Liver (tissue), 9 donors: ENCODE data around the gene ZNF274. TPM values are rescaled to one million over a fixed set of nuclear protein-coding genes. Genes with fewer than 3 reads are reported as not detected.
A peak's percentile ranks its signal among the peaks of the same experiment; 100 is the strongest.

Source experiments
- DNase-seq: peaks from one replicate; pipeline ENCODE4 v3.0.0-alpha.2; 2017; ENCODE audit warnings: low spot score
- H3K27ac ChIP-seq, 2 donors: one replicate each; pipeline ENCODE4 v1.7.0; 2013; ENCODE audit warnings: inconsistent platforms in 2 of 2, low read length in 2 of 2, control low read depth in 1 of 2, low read depth in 1 of 2, mild to moderate bottlenecking in 1 of 2
- H3K27me3 ChIP-seq, 4 donors: one replicate each; pipeline versions ENCODE4 v1.6.1 to v1.7.0; 2013; ENCODE audit warnings: low read length in 3 of 4, inconsistent platforms in 1 of 4, mild to moderate bottlenecking in 1 of 4, moderate library complexity in 1 of 4; ENCODE audit not compliant: control insufficient read depth in 4 of 4, insufficient read depth in 4 of 4
- H3K36me3 ChIP-seq, 4 donors: one replicate each; pipeline versions ENCODE4 v1.6.1 to v1.7.0; 2013; ENCODE audit warnings: low read length in 3 of 4, mild to moderate bottlenecking in 3 of 4, low read depth in 1 of 4, moderate library complexity in 1 of 4; ENCODE audit not compliant: control insufficient read depth in 4 of 4, insufficient read depth in 3 of 4
- H3K4me1 ChIP-seq, 4 donors: one replicate each; pipeline versions ENCODE4 v1.6.1 to v1.7.0; 2013; ENCODE audit warnings: low read length in 3 of 4, mild to moderate bottlenecking in 3 of 4, moderate library complexity in 1 of 4; ENCODE audit not compliant: control insufficient read depth in 4 of 4, insufficient read depth in 4 of 4
- H3K4me3 ChIP-seq, 3 donors: one replicate each; pipeline versions ENCODE4 v1.6.1 to v1.7.0; 2013; ENCODE audit warnings: low read length in 3 of 3, control low read depth in 1 of 3, low read depth in 1 of 3, mild to moderate bottlenecking in 1 of 3
- H3K9ac ChIP-seq, 2 donors: one replicate each; pipeline ENCODE4 v1.7.0; 2013; ENCODE audit warnings: low read length in 2 of 2, mild to moderate bottlenecking in 2 of 2, moderate library complexity in 2 of 2, control low read depth in 1 of 2, low read depth in 1 of 2
- H3K9me3 ChIP-seq, 4 donors: one replicate each; pipeline versions ENCODE4 v1.6.1 to v1.7.0; 2013; ENCODE audit warnings: low read length in 3 of 4; ENCODE audit not compliant: control insufficient read depth in 4 of 4
- ATF3 ChIP-seq: IDR thresholded peaks from 2 replicates; pipeline ENCODE4 v1.6.1; 2016; ENCODE audit warnings: antibody characterized with exemption
- CTCF ChIP-seq: fragments of 150-350 bp; IDR thresholded peaks from 2 replicates; pipeline ENCODE4 v1.5.1; 2017; ENCODE audit warnings: improper control_type of control experiment, low read depth, low read length; ENCODE audit not compliant: missing input control
- EGR1 ChIP-seq, 2 donors: IDR thresholded peaks; 2 replicates each; pipeline ENCODE4 v1.6.1; 2016 to 2018; ENCODE audit warnings: antibody characterized with exemption in 2 of 2, low read depth in 2 of 2
- FOXA1 ChIP-seq: IDR thresholded peaks from 2 replicates; pipeline ENCODE4 v1.6.1; 2016; ENCODE audit warnings: antibody characterized with exemption
- FOXA2 ChIP-seq: IDR thresholded peaks from 2 replicates; pipeline ENCODE4 v1.6.1; 2016; ENCODE audit warnings: antibody characterized with exemption
- HNF4A ChIP-seq, 2 donors: conservative IDR thresholded peaks; 2 replicates each; pipeline ENCODE4 v1.6.1; 2016; ENCODE audit warnings: antibody characterized with exemption in 2 of 2, mild to moderate bottlenecking in 2 of 2
- HNF4G ChIP-seq: IDR thresholded peaks from 2 replicates; pipeline ENCODE4 v1.6.1; 2016; ENCODE audit warnings: antibody characterized with exemption
- JUND ChIP-seq, 2 donors: IDR thresholded peaks; 2 replicates each; pipeline ENCODE4 v1.6.1; 2016; ENCODE audit warnings: antibody characterized with exemption in 2 of 2
- NR2F2 ChIP-seq: IDR thresholded peaks from 2 replicates; pipeline ENCODE4 v1.6.1; 2016; ENCODE audit warnings: antibody characterized with exemption
- RAD21 ChIP-seq, 2 donors: IDR thresholded peaks; 2 replicates each; pipeline ENCODE4 v1.6.1; 2016; ENCODE audit warnings: antibody characterized with exemption in 2 of 2, mild to moderate bottlenecking in 2 of 2
- REST ChIP-seq: IDR thresholded peaks from 2 replicates; pipeline ENCODE4 v1.6.1; 2016; ENCODE audit warnings: antibody characterized with exemption, mild to moderate bottlenecking
- RXRA ChIP-seq, 2 donors: IDR thresholded peaks; 2 replicates each; pipeline ENCODE4 v1.6.1; 2017 to 2018; ENCODE audit warnings: antibody characterized with exemption in 2 of 2, mild to moderate bottlenecking in 1 of 2
- SP1 ChIP-seq: IDR thresholded peaks from 2 replicates; pipeline ENCODE4 v1.6.1; 2018; ENCODE audit warnings: antibody characterized with exemption, mild to moderate bottlenecking
- TAF1 ChIP-seq: conservative IDR thresholded peaks from 2 replicates; pipeline ENCODE4 v1.6.1; 2016; ENCODE audit warnings: antibody characterized with exemption, mild to moderate bottlenecking
- WGBS: extraction: QIAGEN DNeasy Blood & Tissue Kit; methylation state at CpG from one replicate; pipeline ENCODE4 v1.1.7; 2013; 5-methylcytosine and 5-hydroxymethylcytosine counted together
- polyA plus RNA-seq, 2 donors: library from polyadenylated mRNA; stranded (reverse) in 1 of 2; unstranded in 1 of 2; fragments of 200-250 nt in 1 of 2; fragments of >200 nt in 1 of 2; fragmentation: Nextera tagmentation in 1 of 2; extraction: Ambion mirVana in 1 of 2; gene quantifications; one replicate each; pipeline versions ENCODE4 v1.2.1 to v1.2.3, GENCODE V29; 2013 to 2015
- total RNA-seq, 2 donors: library from RNA; depleted of rRNA; stranded (reverse); fragments of >200 nt; gene quantifications; one replicate each; pipeline ENCODE4 v1.2.3, GENCODE V29; 2014
- TF ChIP-seq, protein P1 (sequence below): IDR thresholded peaks from 2 replicates; pipeline ENCODE4 v1.6.1; 2016; ENCODE audit warnings: antibody characterized with exemption
- donor health status: healthy.
- donor health status: healthy.
- donor health status: healthy.
- donor health status: healthy.
- donor health status: healthy.

ZNF274 gene
- total and polyA plus RNA-seq, 4 donors: 5.7 to 18.2 (median 11.9) TPM

GRCh38 chr19:58262922-58263296, 80.0 kb downstream of the ZNF274 start:
- WGBS: 98% methylated on average over 7 of the region's 7 CpGs
- DNase-seq: no peak
- H3K4me1 ChIP-seq: no peaks in the 10 kb centered on the region
- H3K9me3 ChIP-seq: peaks cover 77 to 87% (median 80%) of the 10 kb centered on the region in 4 donors
- H3K27me3 ChIP-seq: no peaks in the 10 kb centered on the region
- peaks cover 0 to 46% (median 32%) of the 10 kb centered on the region in 4 donors for H3K36me3 ChIP-seq
- no peak overlapping the region for H3K9ac ChIP-seq
- peak overlapping the region in 2 of 3 donors; percentile 61 to 70 for H3K4me3 ChIP-seq
- TF ChIP-seq FOXA1: no peak
- no peak for TF ChIP-seq FOXA2
- no peak for TF ChIP-seq NR2F2
- TF ChIP-seq RXRA (IDR thresholded peaks at IDR 0.05): no peak
- TF ChIP-seq TAF1: no peak
- TF ChIP-seq ATF3: no peak
- no peak for TF ChIP-seq RAD21 (IDR thresholded peaks at IDR 0.05)
- TF ChIP-seq, protein P1, sequence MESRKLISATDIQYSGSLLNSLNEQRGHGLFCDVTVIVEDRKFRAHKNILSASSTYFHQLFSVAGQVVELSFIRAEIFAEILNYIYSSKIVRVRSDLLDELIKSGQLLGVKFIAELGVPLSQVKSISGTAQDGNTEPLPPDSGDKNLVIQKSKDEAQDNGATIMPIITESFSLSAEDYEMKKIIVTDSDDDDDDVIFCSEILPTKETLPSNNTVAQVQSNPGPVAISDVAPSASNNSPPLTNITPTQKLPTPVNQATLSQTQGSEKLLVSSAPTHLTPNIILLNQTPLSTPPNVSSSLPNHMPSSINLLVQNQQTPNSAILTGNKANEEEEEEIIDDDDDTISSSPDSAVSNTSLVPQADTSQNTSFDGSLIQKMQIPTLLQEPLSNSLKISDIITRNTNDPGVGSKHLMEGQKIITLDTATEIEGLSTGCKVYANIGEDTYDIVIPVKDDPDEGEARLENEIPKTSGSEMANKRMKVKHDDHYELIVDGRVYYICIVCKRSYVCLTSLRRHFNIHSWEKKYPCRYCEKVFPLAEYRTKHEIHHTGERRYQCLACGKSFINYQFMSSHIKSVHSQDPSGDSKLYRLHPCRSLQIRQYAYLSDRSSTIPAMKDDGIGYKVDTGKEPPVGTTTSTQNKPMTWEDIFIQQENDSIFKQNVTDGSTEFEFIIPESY: no peak
- TF ChIP-seq HNF4A (conservative IDR thresholded peaks at IDR 0.05): no peak
- no peak for TF ChIP-seq HNF4G
- no peak for TF ChIP-seq SP1
- TF ChIP-seq REST: no peak
- TF ChIP-seq CTCF: no peak
- TF ChIP-seq JUND (IDR thresholded peaks at IDR 0.05): no peak
- no peak for TF ChIP-seq EGR1 (IDR thresholded peaks at IDR 0.05; ENCODE audit: low read depth in 2 of 2)
- H3K27ac ChIP-seq: no peak overlapping the region

Other genes with a start within 250 kb of the ZNF274 start
- 1 to 10 TPM; 2.6 to 3.1 TPM for gene ZNF418, start 247.7 kb upstream of the ZNF274 start, total RNA-seq
- gene ZNF418, start 247.7 kb upstream of the ZNF274 start, polyA plus RNA-seq: 1 to 10 TPM in 1 of 2 donors, under 1 TPM in 1; 0.51 to 1.4 TPM
- gene ZNF256, start 235.4 kb upstream of the ZNF274 start, total RNA-seq: 1 to 10 TPM; 1.6 to 4.4 TPM
- under 1 TPM; 0.53 to 0.67 TPM for gene ZNF256, start 235.4 kb upstream of the ZNF274 start, polyA plus RNA-seq
- gene C19orf18, start 208.5 kb upstream of the ZNF274 start, total RNA-seq: under 1 TPM in 1 of 2 donors, not detected in 1; 0.23 TPM
- gene C19orf18, start 208.5 kb upstream of the ZNF274 start, polyA plus RNA-seq: under 1 TPM; 0.14 to 0.58 TPM
- 10 to 100 TPM in 1 of 2 donors, 1 to 10 TPM in 1; 8.7 to 12.8 TPM for gene ZNF606, start 180.2 kb upstream of the ZNF274 start, total RNA-seq
- gene ZNF606, start 180.2 kb upstream of the ZNF274 start, polyA plus RNA-seq: 1 to 10 TPM; 3.2 to 4.5 TPM
- gene ZSCAN1, start 149.0 kb upstream of the ZNF274 start, total RNA-seq: not detected
- gene ZSCAN1, start 149.0 kb upstream of the ZNF274 start, polyA plus RNA-seq: under 1 TPM in 1 of 2 donors, not detected in 1; 0.13 TPM
- gene ZNF135, start 123.8 kb upstream of the ZNF274 start, total RNA-seq: 1 to 10 TPM in 1 of 2 donors, under 1 TPM in 1; 0.42 to 1.5 TPM
- under 1 TPM; 0.31 to 0.42 TPM for gene ZNF135, start 123.8 kb upstream of the ZNF274 start, polyA plus RNA-seq
- gene ZSCAN18, start 84.8 kb upstream of the ZNF274 start, total RNA-seq: 10 to 100 TPM; 13.1 to 21.7 TPM
- 10 to 100 TPM in 1 of 2 donors, 1 to 10 TPM in 1; 2.1 to 10.3 TPM for gene ZSCAN18, start 84.8 kb upstream of the ZNF274 start, polyA plus RNA-seq
- 1 to 10 TPM; 5.4 to 6.8 TPM for gene ZNF329, start 32.3 kb upstream of the ZNF274 start, total RNA-seq
- 1 to 10 TPM; 1.2 to 2.2 TPM for gene ZNF329, start 32.3 kb upstream of the ZNF274 start, polyA plus RNA-seq
- gene ZNF544, start 45.9 kb downstream of the ZNF274 start, total RNA-seq: 10 to 100 TPM; 14.9 to 25.2 TPM
- 1 to 10 TPM; 2.5 to 7.7 TPM for gene ZNF544, start 45.9 kb downstream of the ZNF274 start, polyA plus RNA-seq
- gene ZNF8, start 95.9 kb downstream of the ZNF274 start, total RNA-seq: 1 to 10 TPM; 2.7 to 4.6 TPM
- gene ZNF8, start 95.9 kb downstream of the ZNF274 start, polyA plus RNA-seq: under 1 TPM; 0.37 to 0.50 TPM
- gene ERVK3-1, start 122.3 kb downstream of the ZNF274 start, total RNA-seq: 10 to 100 TPM; 21.4 to 28.0 TPM
- 10 to 100 TPM; 17.6 to 31.7 TPM for gene ERVK3-1, start 122.3 kb downstream of the ZNF274 start, polyA plus RNA-seq
- gene ZSCAN22, start 143.9 kb downstream of the ZNF274 start, total RNA-seq: 1 to 10 TPM; 3.1 to 3.5 TPM
- gene ZSCAN22, start 143.9 kb downstream of the ZNF274 start, polyA plus RNA-seq: under 1 TPM; 0.88 to 0.89 TPM
- gene A1BG, start 170.4 kb downstream of the ZNF274 start, total RNA-seq: 100 to 1,000 TPM; 521 to 838 TPM
- gene A1BG, start 170.4 kb downstream of the ZNF274 start, polyA plus RNA-seq: 1,000 to 10,000 TPM; 1,221 to 2,157 TPM
- gene ZNF497, start 179.7 kb downstream of the ZNF274 start, total RNA-seq: 1 to 10 TPM; 1.1 to 4.4 TPM
- gene ZNF497, start 179.7 kb downstream of the ZNF274 start, polyA plus RNA-seq: 1 to 10 TPM in 1 of 2 donors, under 1 TPM in 1; 0.60 to 1.4 TPM
- 1 to 10 TPM; 2.1 to 3.6 TPM for gene ZNF837, start 198.0 kb downstream of the ZNF274 start, total RNA-seq
- 1 to 10 TPM in 1 of 2 donors, under 1 TPM in 1; 0.54 to 2.6 TPM for gene ZNF837, start 198.0 kb downstream of the ZNF274 start, polyA plus RNA-seq
- gene RPS5, start 204.2 kb downstream of the ZNF274 start, total RNA-seq: 1,000 to 10,000 TPM in 1 of 2 donors, 100 to 1,000 TPM in 1; 657 to 1,403 TPM
- gene RPS5, start 204.2 kb downstream of the ZNF274 start, polyA plus RNA-seq: 100 to 1,000 TPM; 229 to 600 TPM
- gene RNF225, start 212.6 kb downstream of the ZNF274 start, total RNA-seq: not detected
- gene RNF225, start 212.6 kb downstream of the ZNF274 start, polyA plus RNA-seq: not detected
- gene ZNF584, start 225.6 kb downstream of the ZNF274 start, total RNA-seq: 10 to 100 TPM in 1 of 2 donors, 1 to 10 TPM in 1; 9.4 to 12.6 TPM
- gene ZNF584, start 225.6 kb downstream of the ZNF274 start, polyA plus RNA-seq: 10 to 100 TPM in 1 of 2 donors, 1 to 10 TPM in 1; 3.6 to 10.6 TPM